Upper lobe of right lung (tissue), 1 donor: ENCODE measurements around the gene CSMD2. TPM values are rescaled to one million over a fixed set of nuclear protein-coding genes. Genes with fewer than 3 reads are reported as not detected.

ENCODE experiments used
- ATAC-seq: fragments of 200-7000 bp; cut with Tn5 transposase; one replicate; pipeline ENCODE4 v1.9.1; 2020; ENCODE audit warnings: mild to moderate bottlenecking, moderate library complexity
- DNase-seq: peaks from one replicate; pipeline ENCODE4 v3.0.0-alpha.2; 2020
- H3K27ac ChIP-seq: fragments of 200-600 bp; one replicate; pipeline ENCODE4 v1.8.0; 2022
- H3K27me3 ChIP-seq: fragments of 200-600 bp; one replicate; pipeline ENCODE4 v1.8.0; 2022; ENCODE audit warnings: mild to moderate bottlenecking
- H3K36me3 ChIP-seq: fragments of 200-600 bp; one replicate; pipeline ENCODE4 v1.8.0; 2022
- H3K4me1 ChIP-seq: fragments of 200-600 bp; one replicate; pipeline ENCODE4 v1.8.0; 2022
- H3K4me3 ChIP-seq: fragments of 200-600 bp; one replicate; pipeline ENCODE4 v1.8.0; 2022; ENCODE audit warnings: mild to moderate bottlenecking
- H3K9me3 ChIP-seq: fragments of 200-600 bp; one replicate; pipeline ENCODE4 v1.8.0; 2022
- CTCF ChIP-seq: fragments of 200-600 bp; IDR thresholded peaks from one replicate; pipeline ENCODE4 v1.8.0; 2022; ENCODE audit warnings: antibody characterized with exemption
- intact Hi-C: fragments of 100-400 bp; cut with DNase I; formaldehyde crosslinking; loops from one replicate; pipeline ENCODE4 v1.11.0; 2022
- total RNA-seq: library from RNA; stranded (reverse); fragmentation: NEBNext Ultra II Directional; extraction: Animal tissue kit (Norgen Biotek cat#: 25700); gene quantifications from one replicate; pipeline ENCODE4 v1.2.1, GENCODE V29; 2021
- donor health status: DM: no; HTN: yes; CAD: no; lungs with severe emphysema.

The CSMD2 gene
- total RNA-seq, 1 donor from 2014 or later: 0.67 TPM

GRCh38 chr1:34132161-34132420 is 32.9 kb downstream of the CSMD2 start:
- H3K27ac ChIP-seq: no peak overlapping the region
- no peaks in the 10 kb centered on the region for H3K9me3 ChIP-seq
- H3K4me3 ChIP-seq: no peak overlapping the region
- TF ChIP-seq CTCF: no peak
- no peaks in the 10 kb centered on the region for H3K27me3 ChIP-seq
- DNase-seq (no peak), ATAC-seq (no peak)
- intact Hi-C loops: no loop called here
- H3K4me1 ChIP-seq: no peaks in the 10 kb centered on the region
- no peaks in the 10 kb centered on the region for H3K36me3 ChIP-seq

- no peak overlapping the region for H3K4me3 ChIP-seq
- H3K9me3 ChIP-seq: no peaks in the 10 kb centered on the region
- no peaks in the 10 kb centered on the region for H3K4me1 ChIP-seq
- H3K27me3 ChIP-seq: no peaks in the 10 kb centered on the region
- no peak overlapping the region for H3K27ac ChIP-seq
- H3K36me3 ChIP-seq: no peaks in the 10 kb centered on the region
- DNase-seq (no peak), ATAC-seq (no peak)
- no peak for TF ChIP-seq CTCF
- intact Hi-C loops: no loop called here
Measured at GRCh38 chr1:34131396-34132160, 33.5 kb downstream of the CSMD2 start.

GRCh38 chr1:34130306-34130705 is 34.7 kb downstream of the CSMD2 start:
- no peaks in the 10 kb centered on the region for H3K27me3 ChIP-seq
- no peaks in the 10 kb centered on the region for H3K4me1 ChIP-seq
- H3K4me3 ChIP-seq: no peak overlapping the region
- H3K36me3 ChIP-seq: no peaks in the 10 kb centered on the region
- intact Hi-C loops: no loop called here
- no peaks in the 10 kb centered on the region for H3K9me3 ChIP-seq
- no peak for TF ChIP-seq CTCF
- H3K27ac ChIP-seq: no peak overlapping the region
- DNase-seq: no peak
- ATAC-seq: no peak

GRCh38 chr1:34129630-34130029 is 35.4 kb downstream of the CSMD2 start:
- Histone ChIP-seq H3K27me3 (no peaks in the 10 kb centered on the region), H3K9me3 (no peaks in the 10 kb centered on the region), H3K36me3 (no peaks in the 10 kb centered on the region), H3K4me3 (no peak overlapping the region), H3K4me1 (no peaks in the 10 kb centered on the region), H3K27ac (no peak overlapping the region)
- intact Hi-C loops: no loop called here
- TF ChIP-seq CTCF: no peak
- ATAC-seq: no peak
- DNase-seq: no peak

GRCh38 chr1:34128186-34128889 is 36.7 kb downstream of the CSMD2 start:
- DNase-seq (no peak), ATAC-seq (no peak)
- intact Hi-C loops: no loop called here
- Histone ChIP-seq H3K4me1 (no peaks in the 10 kb centered on the region), H3K9me3 (no peaks in the 10 kb centered on the region), H3K27ac (no peak overlapping the region), H3K36me3 (no peaks in the 10 kb centered on the region), H3K4me3 (no peak overlapping the region), H3K27me3 (no peaks in the 10 kb centered on the region)
- no peak for TF ChIP-seq CTCF
